GM19240 (cell line): Measurements from ENCODE around the gene PEA15.

Source experiments
- DNase-seq: peaks from one replicate; pipeline ENCODE4 v3.0.0; 2011; ENCODE audit warnings: low spot score; ENCODE audit not compliant: insufficient read length

The PEA15 gene

DNA sequence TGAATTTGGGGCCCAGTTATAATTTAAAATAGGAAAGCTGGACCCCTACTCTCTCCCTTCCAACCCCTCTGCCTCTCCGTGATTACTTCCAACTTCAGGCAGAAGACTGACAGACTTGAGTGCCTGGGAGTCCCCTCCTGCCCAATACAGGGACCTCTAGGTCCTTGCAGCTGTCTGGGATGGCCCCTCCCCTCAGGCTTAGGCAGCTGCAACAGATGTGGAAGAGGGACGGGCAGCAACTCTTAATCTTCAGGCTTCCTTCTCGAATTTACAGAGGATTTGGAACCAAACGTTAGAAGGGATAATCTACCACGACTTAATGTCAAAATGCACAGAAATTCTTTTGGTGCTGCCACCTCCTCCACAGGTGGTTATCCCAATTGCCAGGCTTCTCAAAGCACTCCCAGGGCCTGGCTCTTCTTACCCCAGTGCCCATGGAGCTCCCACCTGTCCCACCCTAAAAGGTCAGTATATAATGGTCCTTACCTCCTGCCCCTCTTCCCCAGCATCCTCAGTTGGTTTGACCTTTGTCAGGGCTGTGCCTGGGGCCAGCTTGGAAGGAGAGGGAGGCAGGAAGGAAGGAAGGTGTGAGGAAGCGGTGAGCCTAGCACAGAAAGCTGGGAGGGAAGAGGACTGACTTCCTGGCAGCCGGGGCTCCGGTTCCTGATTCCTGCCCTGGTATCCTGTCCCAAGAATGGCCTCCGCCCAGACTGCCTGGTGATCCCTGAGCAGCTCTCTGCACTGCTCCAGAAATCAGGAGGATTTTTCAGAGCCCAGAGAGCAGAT is 2.8 kb downstream of the PEA15 start:
- no peak for DNase-seq

DNA sequence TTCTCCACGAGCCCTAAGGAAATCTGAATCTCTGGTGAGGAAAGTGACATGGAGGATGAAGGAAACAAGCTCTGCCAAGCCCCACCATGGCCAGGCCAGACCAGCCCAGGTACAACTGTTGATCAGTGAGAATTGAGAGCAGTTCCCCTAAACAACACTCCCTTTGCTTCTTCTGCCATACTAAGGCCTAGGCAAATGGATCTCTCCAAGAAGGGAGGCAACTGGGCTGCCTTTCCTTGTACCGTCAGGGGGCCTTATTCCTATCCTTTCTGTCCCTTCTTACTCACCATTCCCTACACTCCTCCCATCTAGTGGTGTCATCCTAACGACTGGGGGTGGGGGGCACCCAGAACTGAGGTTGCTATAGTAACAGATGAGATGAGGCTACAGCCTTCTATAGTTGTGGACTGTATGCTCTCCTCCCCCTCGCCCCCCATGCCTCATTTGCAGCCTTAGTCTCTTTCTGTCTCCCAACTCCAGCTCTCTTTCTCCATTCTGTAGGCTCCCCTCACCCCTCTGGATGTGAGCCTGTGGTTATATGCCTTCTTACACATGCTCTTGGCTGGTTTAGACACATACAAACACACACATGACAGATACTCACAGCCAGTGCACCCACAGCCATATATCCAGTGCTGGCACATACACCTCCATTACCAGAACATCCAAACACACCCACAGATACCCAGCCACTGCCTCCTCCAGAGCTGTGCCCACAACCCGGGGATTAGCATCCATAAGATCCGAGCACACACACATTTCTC is 3.6 kb downstream of the PEA15 start:
- DNase-seq, result no peak

DNA sequence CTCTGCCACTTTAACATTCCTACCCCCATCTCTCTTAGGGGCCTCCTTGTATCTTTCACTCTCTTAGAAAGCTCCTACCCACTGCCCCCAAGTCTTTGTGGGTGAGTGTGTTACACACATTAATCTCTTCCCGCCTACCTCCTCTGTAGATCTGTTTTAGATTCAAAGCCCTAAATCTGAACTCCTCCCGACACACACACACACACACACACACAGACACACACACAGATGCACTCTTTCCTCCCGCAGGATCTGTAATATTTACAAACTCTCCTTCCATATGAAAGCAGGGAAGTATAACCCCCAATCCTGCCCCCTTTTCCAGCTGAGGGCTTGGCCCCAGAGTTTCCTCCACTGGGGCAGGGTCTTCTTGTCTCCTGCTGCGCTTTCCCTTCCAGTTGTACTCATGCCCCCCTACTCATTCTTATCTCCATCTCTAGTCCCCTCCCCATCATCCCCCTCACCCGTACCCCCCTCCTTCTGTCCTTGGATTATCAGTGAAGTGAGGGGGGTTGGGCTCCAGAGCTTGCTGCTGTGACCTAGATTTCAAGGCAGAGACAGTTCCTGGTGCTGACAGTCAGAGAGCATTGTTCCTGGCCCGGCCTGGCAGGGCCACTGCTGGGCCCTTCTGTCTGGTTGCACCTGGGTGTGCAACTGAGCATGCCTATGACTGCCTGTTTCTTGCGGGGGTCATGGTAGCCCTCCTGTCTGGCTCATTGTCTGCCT is 4.3 kb downstream of the PEA15 start:
- no peak for DNase-seq

- no peak for DNase-seq
Measured at GRCh38 chr1:160210561-160210960, 5.4 kb downstream of the PEA15 start.

DNA sequence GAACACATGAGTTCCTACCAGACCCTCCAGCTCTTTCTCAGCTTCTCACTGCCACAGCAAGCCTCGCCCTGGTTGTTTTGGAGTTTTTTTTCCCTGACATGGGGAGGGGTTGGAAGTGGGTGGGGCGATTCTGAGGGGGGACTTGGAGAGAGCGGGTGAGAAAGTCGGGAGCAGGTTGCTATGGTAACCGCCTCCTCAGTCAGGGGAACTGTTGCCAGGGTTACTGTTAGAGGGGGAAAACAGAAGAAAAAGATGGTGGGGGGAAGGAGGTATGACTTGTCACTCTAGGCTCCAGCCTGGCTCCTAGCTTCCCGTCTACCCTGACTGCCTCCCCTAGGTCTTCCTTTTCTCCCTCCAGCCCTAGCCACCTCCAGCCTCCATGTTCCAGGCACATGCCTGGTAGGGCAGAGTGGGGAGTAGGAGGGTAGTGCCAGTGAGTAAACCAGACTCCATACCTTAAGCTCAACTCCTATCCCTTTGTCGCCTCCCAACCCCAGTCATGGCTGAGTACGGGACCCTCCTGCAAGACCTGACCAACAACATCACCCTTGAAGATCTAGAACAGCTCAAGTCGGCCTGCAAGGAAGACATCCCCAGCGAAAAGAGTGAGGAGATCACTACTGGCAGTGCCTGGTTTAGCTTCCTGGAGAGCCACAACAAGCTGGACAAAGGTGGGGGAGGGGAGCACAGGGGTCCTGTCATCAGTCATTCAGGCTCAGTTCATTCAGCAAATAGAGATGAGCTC is 6.0 kb downstream of the PEA15 start:
- no peak for DNase-seq

- DNase-seq, result no peak
Measured at GRCh38 chr1:160214481-160215140, 9.4 kb downstream of the PEA15 start.

GRCh38 chr1:160216301-160216700 is 11.1 kb downstream of the PEA15 start:
- no peak for DNase-seq

- DNase-seq, result no peak
Measured at GRCh38 chr1:160217481-160218051, 12.4 kb downstream of the PEA15 start.

GRCh38 chr1:160219062-160219929 is 14.1 kb downstream of the PEA15 start:
- no peak for DNase-seq

DNA sequence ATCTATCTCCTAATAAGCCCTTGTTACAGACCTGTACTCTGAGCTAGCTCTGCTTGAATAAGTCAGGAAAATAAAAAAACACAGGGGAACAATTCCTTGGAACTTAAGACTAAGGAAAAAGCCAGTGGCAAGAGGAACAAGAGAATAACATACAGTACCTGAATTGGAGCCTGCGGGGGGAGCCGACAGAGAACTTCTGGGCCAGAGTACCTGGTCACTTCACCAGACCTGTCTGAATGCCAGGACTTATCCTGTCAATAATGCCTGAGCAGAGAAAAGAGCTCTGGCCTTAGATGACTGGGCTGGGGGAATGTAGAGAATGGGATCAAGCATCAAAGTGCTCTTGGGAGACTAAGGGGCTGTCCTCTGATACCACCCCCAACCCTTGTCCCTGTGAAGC is 15.1 kb downstream of the PEA15 start:
- DNase-seq, result no peak

DNA sequence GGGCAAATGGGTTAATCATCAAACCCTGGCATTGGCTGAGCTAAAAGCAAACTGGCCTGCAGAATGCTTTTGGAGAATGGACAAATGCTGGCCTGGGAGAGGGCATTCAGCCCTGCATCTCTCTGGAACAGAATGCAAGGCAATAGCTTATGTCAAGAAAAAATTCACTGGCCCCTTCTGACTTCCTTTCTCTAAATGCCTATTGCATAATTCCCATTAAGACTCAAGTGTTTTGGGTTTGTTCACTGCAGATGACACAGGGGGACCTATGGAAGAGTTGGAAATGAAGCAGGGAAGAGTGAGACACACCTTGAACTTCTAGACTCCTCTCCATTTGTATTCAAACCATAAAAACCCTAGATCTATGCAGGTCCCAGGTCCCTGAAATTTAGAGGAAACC is 15.9 kb downstream of the PEA15 start:
- no peak for DNase-seq

- DNase-seq, result no peak
Measured at GRCh38 chr1:160222546-160222945, 17.4 kb downstream of the PEA15 start.

- DNase-seq, result no peak
Measured at GRCh38 chr1:160224606-160225005, 19.4 kb downstream of the PEA15 start.

DNA sequence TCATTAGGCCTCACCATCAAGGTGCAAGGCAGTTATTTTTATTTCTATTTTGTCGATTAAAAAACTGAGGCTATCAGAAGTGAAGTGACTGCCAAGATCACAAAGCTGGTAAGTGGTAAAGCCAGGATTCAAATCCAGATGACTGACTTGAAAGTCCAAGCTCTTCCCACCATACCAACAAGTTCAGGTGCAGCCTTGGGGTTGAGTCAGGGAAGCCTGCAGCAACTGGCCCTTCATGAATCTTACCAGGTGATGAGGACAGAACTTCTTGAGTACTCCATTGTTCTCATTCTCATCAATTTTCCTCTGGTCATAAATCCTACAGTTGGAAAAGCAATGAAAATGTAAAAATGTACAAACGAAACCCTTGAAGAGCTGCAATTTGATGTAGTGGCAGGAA is 20.2 kb downstream of the PEA15 start:
- DNase-seq, result no peak

DNA sequence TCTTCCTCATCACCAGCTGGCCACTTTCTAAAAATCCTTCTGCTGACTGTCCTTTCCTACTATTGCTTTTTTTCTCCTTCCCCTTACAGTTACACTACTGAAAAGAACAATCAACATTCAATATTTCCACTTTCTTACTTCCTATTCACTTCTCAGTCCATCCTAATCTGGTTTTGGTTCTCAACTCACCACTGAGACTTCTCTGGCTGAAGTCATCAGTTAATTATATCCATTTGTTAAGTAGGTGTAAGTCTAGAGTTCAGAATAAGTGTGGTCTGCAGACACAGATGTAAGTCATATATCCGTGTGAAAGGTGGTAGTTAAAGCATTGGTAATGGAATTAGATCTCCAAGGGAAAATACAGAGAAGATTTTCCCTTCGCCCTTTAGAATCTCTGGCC is 21.4 kb downstream of the PEA15 start:
- no peak for DNase-seq

DNA sequence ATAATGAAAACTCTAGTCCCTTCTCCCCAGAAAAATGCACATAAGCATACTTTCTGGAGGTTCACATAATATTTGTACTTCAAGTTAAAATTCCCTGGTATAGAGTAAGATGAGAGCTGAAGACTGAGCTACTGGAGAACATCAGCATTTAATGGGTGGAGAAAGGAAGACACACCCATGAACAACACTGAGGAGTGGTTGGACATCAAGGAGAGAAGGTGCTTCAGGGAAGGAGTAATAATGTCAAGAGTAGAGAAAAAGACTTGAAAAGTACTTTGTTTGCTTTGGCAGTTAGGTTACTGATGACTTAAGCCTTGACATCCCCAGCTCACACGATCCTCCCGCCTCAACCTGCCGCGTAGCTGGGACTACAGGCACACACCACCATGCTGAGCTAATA is 21.9 kb downstream of the PEA15 start:
- DNase-seq, result no peak

DNA sequence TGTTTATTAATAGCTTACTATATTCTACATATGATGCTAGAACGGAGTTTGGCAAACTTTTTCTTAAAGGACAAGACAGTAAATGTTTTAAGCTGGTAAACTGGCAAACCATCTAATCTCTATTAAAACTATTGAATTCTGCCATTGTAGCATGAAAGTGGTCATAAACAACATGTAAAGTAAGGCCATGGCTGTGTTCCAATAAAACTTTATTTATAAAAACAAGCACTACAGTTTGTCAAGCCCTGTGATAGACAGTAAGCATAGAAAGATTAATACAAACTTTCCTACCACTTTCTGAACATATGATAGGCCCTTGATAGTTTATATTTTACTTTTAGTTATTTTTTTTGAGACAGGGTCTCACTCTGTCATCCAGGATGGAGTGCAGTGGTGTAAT is 22.4 kb downstream of the PEA15 start:
- no peak for DNase-seq

DNA sequence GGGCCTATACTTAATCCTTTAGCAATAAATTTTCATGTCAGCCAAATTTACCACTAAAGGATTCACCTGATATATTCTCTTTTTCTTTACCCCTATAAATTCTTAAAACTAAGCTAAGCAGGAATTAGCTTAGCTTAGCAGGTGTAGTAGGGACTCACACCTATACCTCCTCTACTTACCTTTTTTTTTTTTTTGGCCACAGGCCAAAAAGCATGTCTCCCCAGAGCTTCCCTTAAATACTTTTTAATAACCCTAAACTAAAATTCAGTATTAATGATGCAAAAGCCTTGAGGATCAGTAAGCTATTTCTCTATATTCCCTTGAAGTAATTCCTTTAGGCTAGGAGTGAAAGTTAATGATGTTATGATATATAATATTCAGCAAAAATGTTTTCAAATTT is 23.2 kb downstream of the PEA15 start:
- no peak for DNase-seq

DNA sequence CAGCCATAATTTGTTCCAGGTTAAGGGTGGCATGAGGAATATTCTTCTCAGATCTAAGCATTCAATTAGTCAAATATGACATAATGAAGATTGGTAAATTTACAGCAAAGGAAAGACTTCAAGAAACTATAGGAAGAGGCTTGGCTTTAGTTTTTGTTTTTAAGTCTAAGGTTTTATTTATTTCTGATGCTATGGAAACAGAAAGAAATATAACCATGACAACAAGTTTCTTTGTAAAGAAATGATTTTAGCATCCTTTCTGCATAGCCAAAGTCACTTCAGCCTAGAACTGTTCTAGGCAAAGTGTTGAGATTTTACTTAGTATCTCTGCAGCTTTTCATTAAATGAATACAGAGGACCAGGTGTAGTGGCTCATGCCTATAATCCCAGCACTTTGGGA is 27.7 kb downstream of the PEA15 start:
- no peak for DNase-seq

DNA sequence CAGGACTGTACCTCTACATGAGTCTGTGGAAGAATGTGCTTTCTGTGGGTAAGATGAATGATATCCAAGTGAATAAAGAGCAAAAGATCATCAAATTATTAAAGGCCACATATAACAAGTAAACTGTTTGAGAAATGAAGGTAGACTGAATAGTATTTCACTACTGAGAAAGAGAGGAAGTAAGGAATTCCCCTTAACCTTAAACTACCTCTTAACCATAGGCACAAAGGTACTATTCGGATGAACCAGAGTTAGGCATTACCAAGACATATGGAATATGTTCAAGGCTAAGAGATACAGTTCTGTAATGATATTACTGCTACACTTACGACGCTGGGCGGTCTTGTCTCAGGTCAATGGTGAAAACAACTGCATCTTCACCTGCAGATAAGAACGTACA is 31.6 kb downstream of the PEA15 start:
- no peak for DNase-seq
